CD4-positive, alpha-beta T cell treated with Interleukin-15 for 4 hours (primary cell): ENCODE results near the gene SLC35G6.
"Not testable (repeated sequence)": the region's sequence is repeated elsewhere in the genome, so short reads cannot be mapped to it uniquely, and the experiment has no call there.

Experiments
- DNase-seq: peaks from one replicate; pipeline ENCODE4 v3.0.0-alpha.2; 2020; ENCODE audit warnings: low spot score

SLC35G6 gene

GRCh38 chr17:7460850-7461660, 20.2 kb upstream of the SLC35G6 start:
- DNase-seq = no peak

- no peak for DNase-seq
These were observed 18.5 kb upstream of the SLC35G6 start for GRCh38 chr17:7462474-7463371.

- DNase-seq = no peak
These were observed 17.8 kb upstream of the SLC35G6 start for GRCh38 chr17:7463372-7463846.

GRCh38 chr17:7464081-7464480, 17.2 kb upstream of the SLC35G6 start:
- no peak for DNase-seq

- no peak for DNase-seq
These were observed 15.5 kb upstream of the SLC35G6 start for GRCh38 chr17:7465597-7466275.

GRCh38 chr17:7466318-7466638, 15.0 kb upstream of the SLC35G6 start:
- DNase-seq = no peak

- DNase-seq = no peak
These were observed 14.5 kb upstream of the SLC35G6 start for GRCh38 chr17:7466639-7467341.

- no peak for DNase-seq
These were observed 13.7 kb upstream of the SLC35G6 start for GRCh38 chr17:7467498-7467897.

- no peak for DNase-seq
These were observed 13.0 kb upstream of the SLC35G6 start for GRCh38 chr17:7468290-7468689.

GRCh38 chr17:7468804-7469389, 12.3 kb upstream of the SLC35G6 start:
- DNase-seq = no peak

- not testable (repeated sequence) for DNase-seq
These were observed 11.4 kb upstream of the SLC35G6 start for GRCh38 chr17:7469843-7470242.

- not testable (repeated sequence) for DNase-seq
These were observed 10.7 kb upstream of the SLC35G6 start for GRCh38 chr17:7470457-7470973.

GRCh38 chr17:7471729-7472128, 9.5 kb upstream of the SLC35G6 start:
- DNase-seq = no peak

- DNase-seq = not testable (repeated sequence)
These were observed 6.5 kb upstream of the SLC35G6 start for GRCh38 chr17:7474767-7475166.

- no peak for DNase-seq
These were observed 5.4 kb upstream of the SLC35G6 start for GRCh38 chr17:7475764-7476422.

- DNase-seq = no peak
These were observed 4.8 kb upstream of the SLC35G6 start for GRCh38 chr17:7476494-7476893.

GRCh38 chr17:7476951-7477350, 4.3 kb upstream of the SLC35G6 start:
- no peak for DNase-seq

GRCh38 chr17:7477392-7478275, 3.6 kb upstream of the SLC35G6 start:
- no peak for DNase-seq
